Measurements from ENCODE around the gene ARL15.
A peak's percentile ranks its signal among the peaks of the same experiment; 100 is the strongest.

The ARL15 gene

GRCh38 chr5:54156577-54156976 is 153.8 kb downstream of the ARL15 start:
- DNase-seq (ENCODE audit: low read depth), result no peak
- no peak for TF ChIP-seq CTCF (IDR thresholded peaks at IDR 0.05; ENCODE audit: low read length, missing control alignments)
- no peak overlapping the region for H3K4me3 ChIP-seq (replicated peaks; ENCODE audit: low read depth, low read length)

GRCh38 chr5:54150841-54151240 is 159.5 kb downstream of the ARL15 start:
- no peak for TF ChIP-seq CTCF (IDR thresholded peaks at IDR 0.05; ENCODE audit: low read length, missing control alignments)
- no peak for DNase-seq (ENCODE audit: low read depth)

GRCh38 chr5:54148858-54149257 is 161.5 kb downstream of the ARL15 start:
- no peak for TF ChIP-seq CTCF (IDR thresholded peaks at IDR 0.05; ENCODE audit: low read length, missing control alignments)
- DNase-seq (ENCODE audit: low read depth), result peak; percentile 17
- no peak overlapping the region for H3K4me3 ChIP-seq (replicated peaks; ENCODE audit: low read depth, low read length)

More at GRCh38 chr5:54150841-54151240, 159.5 kb downstream of the ARL15 start:
- no peak overlapping the region for H3K4me3 ChIP-seq (replicated peaks; ENCODE audit: low read depth, low read length)

GRCh38 chr5:54148067-54148845 is 162.1 kb downstream of the ARL15 start:
- no peak overlapping the region for H3K4me3 ChIP-seq (replicated peaks; ENCODE audit: low read depth, low read length)
- peak; percentile 39 for TF ChIP-seq CTCF (IDR thresholded peaks at IDR 0.05; ENCODE audit: low read length, missing control alignments)

GRCh38 chr5:54146916-54147315 is 163.5 kb downstream of the ARL15 start:
- H3K4me3 ChIP-seq (replicated peaks; ENCODE audit: low read depth, low read length), result no peak overlapping the region
- no peak for TF ChIP-seq CTCF (IDR thresholded peaks at IDR 0.05; ENCODE audit: low read length, missing control alignments)
- DNase-seq (ENCODE audit: low read depth), result no peak

More at GRCh38 chr5:54148067-54148845, 162.1 kb downstream of the ARL15 start:
- DNase-seq (ENCODE audit: low read depth), result peak; percentile 48

GRCh38 chr5:54146390-54146789 is 164.0 kb downstream of the ARL15 start:
- no peak for DNase-seq (ENCODE audit: low read depth)
- H3K4me3 ChIP-seq (replicated peaks; ENCODE audit: low read depth, low read length), result no peak overlapping the region
- TF ChIP-seq CTCF (IDR thresholded peaks at IDR 0.05; ENCODE audit: low read length, missing control alignments), result no peak

Data from fibroblast of pulmonary artery (primary cell).